Calu3 (cell line): ENCODE data around the gene DOC2B. TPM values are rescaled to one million over a fixed set of nuclear protein-coding genes. Genes with fewer than 3 reads are reported as not detected.

Source experiments
- Bru-seq: library from RNA; stranded (reverse); fragments of 400-500 nt; gene quantifications from one replicate; lab custom pipeline; 2021; lab: Mats Ljungman, UMichigan
- BruChase-seq, 2 experiments: library from RNA; stranded (reverse); fragments of 400-500 nt; gene quantifications; one replicate each; lab custom pipeline; 2021; lab: Mats Ljungman, UMichigan
- BruUV-seq: library from RNA; stranded (reverse); fragments of 400-500 nt; replicated peaks from 2 replicates; lab custom pipeline; 2021; lab: Mats Ljungman, UMichigan
- CTCF ChIA-PET: fragments of 300-600 bp; sonication (Branson Sonifier 250); formaldehyde crosslinking; loops from one replicate; lab custom pipeline; 2022; ENCODE audit warnings: antibody characterized with exemption; lab: Charles Lee
- DNase-seq: peaks from one replicate; pipeline ENCODE4 v3.0.0; 2022
- H3K27ac Mint-ChIP-seq: one replicate; pipeline ENCODE4 v1.8.0; 2022; ENCODE audit warnings: mixed read lengths; ENCODE audit not compliant: unreplicated experiment
- H3K27me3 Mint-ChIP-seq: one replicate; pipeline ENCODE4 v1.8.0; 2022; ENCODE audit warnings: mixed read lengths; ENCODE audit not compliant: unreplicated experiment
- H3K36me3 Mint-ChIP-seq: one replicate; pipeline ENCODE4 v1.8.0; 2022; ENCODE audit warnings: mild to moderate bottlenecking, moderate library complexity, mixed read lengths; ENCODE audit not compliant: insufficient read depth, unreplicated experiment
- H3K4me1 Mint-ChIP-seq: one replicate; pipeline ENCODE4 v1.8.0; 2022; ENCODE audit warnings: mild to moderate bottlenecking, low read depth, mixed read lengths; ENCODE audit not compliant: unreplicated experiment
- H3K4me3 Mint-ChIP-seq: one replicate; pipeline ENCODE4 v1.8.0; 2022; ENCODE audit warnings: mild to moderate bottlenecking, low read depth, moderate library complexity, mixed read lengths; ENCODE audit not compliant: unreplicated experiment
- H3K9me3 Mint-ChIP-seq: one replicate; pipeline ENCODE4 v1.8.0; 2022; ENCODE audit warnings: low read depth, mixed read lengths; ENCODE audit not compliant: unreplicated experiment
- CTCF ChIP-seq: fragments of 200-600 bp; IDR thresholded peaks from one replicate; pipeline ENCODE4 v1.8.0; 2022; ENCODE audit warnings: antibody characterized with exemption; ENCODE audit not compliant: unreplicated experiment
- intact Hi-C: fragments of 100-400 bp; cut with micrococcal nuclease; formaldehyde crosslinking; loops from one replicate; pipeline ENCODE4 v1.10.0; 2022; ENCODE audit not compliant: unreplicated experiment
- long read RNA-seq: library from polyadenylated mRNA; stranded (forward); transcript quantifications from one replicate; pipeline ENCODE4 v2.0.0, GENCODE V29; 2022
- total RNA-seq: library from RNA; stranded (reverse); gene quantifications from 2 replicates; pipeline ENCODE4 v1.2.3, GENCODE V29; 2022

The DOC2B gene
- total RNA-seq (0.24 TPM in 1 of 2 replicates, not detected in the other), Bru-seq, nascent RNA (percentile 2 among the genes with signal in this experiment), BruChase-seq, experiment 1, labeled RNA remaining after a 6-hour chase (percentile 10 among the genes with signal in this experiment), BruChase-seq, experiment 2, labeled RNA remaining after a 2-hour chase (percentile 5 among the genes with signal in this experiment)
- long read RNA-seq = 0 reads

GRCh38 chr17:181245-182049 is at the start of gene DOC2B:
Gene DOC2B (minus strand): TSS chr17:181650. CDS start chr17:181479, 171 bp downstream.
- Mint-ChIP-seq H3K9me3 (no peaks in the 10 kb centered on the region), H3K27me3 (peaks cover 62% of the 10 kb centered on the region), H3K27ac (no peak within 1 kb of the TSS), H3K36me3 (no peaks in the 10 kb centered on the region), H3K4me3 (peak within 1 kb of the TSS; percentile 44), H3K4me1 (no peaks in the 10 kb centered on the region)
- DNase-seq = peak; percentile 28
- CTCF ChIA-PET = no interaction called here
- BruUV-seq = no TSS peak
- TF ChIP-seq CTCF = no peak
- intact Hi-C loops = no loop called here

GRCh38 chr17:230395-230770 is 48.9 kb upstream of the DOC2B start:
- intact Hi-C loops = no loop called here
- Mint-ChIP-seq H3K27me3 (no peaks in the 10 kb centered on the region), H3K9me3 (no peaks in the 10 kb centered on the region), H3K4me1 (no peaks in the 10 kb centered on the region), H3K4me3 (no peak overlapping the region), H3K27ac (no peak overlapping the region), H3K36me3 (no peaks in the 10 kb centered on the region)
- no peak for TF ChIP-seq CTCF
- BruUV-seq = no TSS peak
- CTCF ChIA-PET = no interaction called here
- DNase-seq = no peak

GRCh38 chr17:229709-230394 is 48.4 kb upstream of the DOC2B start:
- no TSS peak for BruUV-seq
- H3K9me3 Mint-ChIP-seq = no peaks in the 10 kb centered on the region
- no peaks in the 10 kb centered on the region for H3K27me3 Mint-ChIP-seq
- no peaks in the 10 kb centered on the region for H3K36me3 Mint-ChIP-seq
- no peak for TF ChIP-seq CTCF
- intact Hi-C loops = no loop called here
- no peak overlapping the region for H3K4me3 Mint-ChIP-seq
- CTCF ChIA-PET = no interaction called here
- H3K4me1 Mint-ChIP-seq = no peaks in the 10 kb centered on the region
- no peak for DNase-seq
- H3K27ac Mint-ChIP-seq = no peak overlapping the region

GRCh38 chr17:228951-229708 is 47.7 kb upstream of the DOC2B start:
- Mint-ChIP-seq H3K27me3 (no peaks in the 10 kb centered on the region), H3K4me1 (no peaks in the 10 kb centered on the region), H3K27ac (no peak overlapping the region), H3K36me3 (no peaks in the 10 kb centered on the region), H3K4me3 (no peak overlapping the region), H3K9me3 (no peaks in the 10 kb centered on the region)
- no peak for DNase-seq
- CTCF ChIA-PET = no interaction called here
- intact Hi-C loops = no loop called here
- BruUV-seq = no TSS peak
- TF ChIP-seq CTCF = no peak
